Neural cell (in vitro differentiated cells): Measurements from ENCODE around the gene GJA3. TPM values are rescaled to one million over a fixed set of nuclear protein-coding genes. Genes with fewer than 3 reads are reported as not detected.

Source experiments
- H2AFZ ChIP-seq: fragments of 200-600, 300-800 bp; sonication (generic), shearing (Covaris generic); 2 replicates; pipeline ENCODE4 v1.6.0; 2014; ENCODE audit warnings: low read depth, mild to moderate bottlenecking, antibody characterized with exemption, low read length, moderate library complexity
- H3F3A ChIP-seq: fragments of 200-600 bp; shearing (Covaris generic); 2 replicates; pipeline ENCODE4 v1.6.1; 2016; ENCODE audit warnings: mild to moderate bottlenecking, moderate library complexity, mixed read lengths, antibody characterized with exemption, low read length; ENCODE audit not compliant: insufficient read depth, poor library complexity, severe bottlenecking
- H3K27ac ChIP-seq: fragments of 200-600, 300-800 bp; sonication (generic), shearing (Covaris generic); 2 replicates; pipeline ENCODE4 v1.5.1; 2014; ENCODE audit warnings: mild to moderate bottlenecking, low read length, moderate library complexity
- H3K27me3 ChIP-seq: fragments of 300-800, 200-600 bp; sonication (generic), shearing (Covaris generic); 2 replicates; pipeline ENCODE4 v1.6.0; 2014; ENCODE audit warnings: mild to moderate bottlenecking, low read depth, low read length, moderate library complexity; ENCODE audit not compliant: insufficient read depth
- H3K36me3 ChIP-seq: fragments of 300-800, 200-600 bp; sonication (generic), shearing (Covaris generic); 2 replicates; pipeline ENCODE4 v1.5.1; 2014; ENCODE audit warnings: mild to moderate bottlenecking, antibody characterized with exemption, low read length, moderate library complexity; ENCODE audit not compliant: insufficient read depth
- H3K4me2 ChIP-seq: fragments of 300-800, 200-600 bp; sonication (generic), shearing (Covaris generic); 2 replicates; pipeline ENCODE4 v1.6.0; 2014; ENCODE audit warnings: mild to moderate bottlenecking, low read length
- H3K4me3 ChIP-seq: fragments of 300-800, 200-600 bp; sonication (generic), shearing (Covaris generic); 2 replicates; pipeline ENCODE4 v1.5.1; 2014; ENCODE audit warnings: mild to moderate bottlenecking, low read length, moderate library complexity
- H3K79me2 ChIP-seq: fragments of 200-600 bp; shearing (Covaris generic); replicated peaks from 2 replicates; pipeline ENCODE4 v1.6.0; 2014; ENCODE audit warnings: mild to moderate bottlenecking, low read length, moderate library complexity; ENCODE audit not compliant: insufficient read depth
- H3K9ac ChIP-seq: fragments of 300-800, 200-600 bp; sonication (generic), shearing (Covaris generic); 2 replicates; pipeline ENCODE4 v1.6.1; 2016; ENCODE audit warnings: mild to moderate bottlenecking, low read length, mixed read lengths
- H3K9me2 ChIP-seq: fragments of 200-600 bp; shearing (Covaris generic); 2 replicates; pipeline ENCODE4 v1.6.1; 2016; ENCODE audit warnings: mild to moderate bottlenecking, low read length, mixed read lengths; ENCODE audit not compliant: insufficient read depth
- H3K9me3 ChIP-seq: fragments of 200-600, 300-800 bp; sonication (generic), shearing (Covaris generic); 2 replicates; pipeline ENCODE4 v1.6.1; 2016; ENCODE audit warnings: mild to moderate bottlenecking, mixed run types, low read length, moderate library complexity, mixed read lengths
- H4K20me1 ChIP-seq: fragments of 200-600 bp; shearing (Covaris generic); 2 replicates; pipeline ENCODE4 v1.6.1; 2016; ENCODE audit warnings: mild to moderate bottlenecking, mixed run types; ENCODE audit not compliant: insufficient read depth
- CTCF ChIP-seq: fragments of 450-650 bp; IDR thresholded peaks from 2 replicates; pipeline ENCODE4 v1.5.1; 2014; ENCODE audit warnings: antibody characterized with exemption, mild to moderate bottlenecking, moderate library complexity; ENCODE audit not compliant: poor library complexity, severe bottlenecking
- EP300 ChIP-seq: fragments of 450-650 bp; conservative IDR thresholded peaks from 2 replicates; pipeline ENCODE4 v1.6.1; 2014; ENCODE audit warnings: antibody characterized with exemption, mild to moderate bottlenecking, moderate library complexity; ENCODE audit not compliant: poor library complexity, severe bottlenecking
- EZH2 ChIP-seq: fragments of 200-600, 300-800 bp; shearing (Covaris generic), sonication (generic); IDR thresholded peaks from 2 replicates; pipeline ENCODE4 v1.6.1; 2014; ENCODE audit warnings: antibody characterized with exemption, low read length, borderline replicate concordance, mild to moderate bottlenecking; ENCODE audit not compliant: insufficient read depth, poor library complexity, severe bottlenecking
- MXI1 ChIP-seq: fragments of 450-650 bp; conservative IDR thresholded peaks from 2 replicates; pipeline ENCODE4 v1.6.1; 2014; ENCODE audit warnings: antibody characterized with exemption, mild to moderate bottlenecking; ENCODE audit not compliant: poor library complexity, severe bottlenecking
- POLR2AphosphoS5 ChIP-seq: IDR thresholded peaks from 2 replicates; pipeline ENCODE4 v1.6.1; 2012
- RAD21 ChIP-seq: fragments of 450-650 bp; conservative IDR thresholded peaks from 2 replicates; pipeline ENCODE4 v1.6.1; 2014; ENCODE audit warnings: antibody characterized with exemption, mild to moderate bottlenecking, moderate library complexity
- SMC3 ChIP-seq: fragments of 450-650 bp; conservative IDR thresholded peaks from 2 replicates; pipeline ENCODE4 v1.6.1; 2014; ENCODE audit warnings: antibody characterized with exemption, mild to moderate bottlenecking, moderate library complexity; ENCODE audit not compliant: poor library complexity
- TAF1 ChIP-seq: IDR thresholded peaks from 2 replicates; pipeline ENCODE4 v1.6.1; 2012; ENCODE audit warnings: low read depth
- polyA plus RNA-seq: library from polyadenylated mRNA; depleted of rRNA; stranded (reverse); fragments of >200 nt; gene quantifications from 2 replicates; pipeline ENCODE4 v1.2.3, GENCODE V29; 2014
- TF ChIP-seq, protein P1 (sequence below): IDR thresholded peaks from 2 replicates; pipeline ENCODE4 v1.6.1; 2012; ENCODE audit warnings: borderline replicate concordance

GJA3 gene
- polyA plus RNA-seq, 1 donor from 2014 or later: not detected

- TF ChIP-seq RAD21 (no peak), POLR2AphosphoS5 (no peak)
- no peaks in the 10 kb centered on the region for H3K79me2 ChIP-seq
- H3K4me2 ChIP-seq: no peak overlapping the region
- peaks cover 36% of the 10 kb centered on the region for H3K27me3 ChIP-seq
- H3K27ac ChIP-seq: no peak overlapping the region
- H3K36me3 ChIP-seq: no peaks in the 10 kb centered on the region
- no peaks in the 10 kb centered on the region for H3F3A ChIP-seq
- no peak overlapping the region for H3K4me3 ChIP-seq
- H4K20me1 ChIP-seq: no peaks in the 10 kb centered on the region
- H3K9ac ChIP-seq: no peak overlapping the region
- H2AFZ ChIP-seq: no peak overlapping the region
- no peaks in the 10 kb centered on the region for H3K9me2 ChIP-seq
- no peaks in the 10 kb centered on the region for H3K9me3 ChIP-seq
These were observed 35.1 kb downstream of the GJA3 start for GRCh38 chr13:20125783-20126165.

DNA sequence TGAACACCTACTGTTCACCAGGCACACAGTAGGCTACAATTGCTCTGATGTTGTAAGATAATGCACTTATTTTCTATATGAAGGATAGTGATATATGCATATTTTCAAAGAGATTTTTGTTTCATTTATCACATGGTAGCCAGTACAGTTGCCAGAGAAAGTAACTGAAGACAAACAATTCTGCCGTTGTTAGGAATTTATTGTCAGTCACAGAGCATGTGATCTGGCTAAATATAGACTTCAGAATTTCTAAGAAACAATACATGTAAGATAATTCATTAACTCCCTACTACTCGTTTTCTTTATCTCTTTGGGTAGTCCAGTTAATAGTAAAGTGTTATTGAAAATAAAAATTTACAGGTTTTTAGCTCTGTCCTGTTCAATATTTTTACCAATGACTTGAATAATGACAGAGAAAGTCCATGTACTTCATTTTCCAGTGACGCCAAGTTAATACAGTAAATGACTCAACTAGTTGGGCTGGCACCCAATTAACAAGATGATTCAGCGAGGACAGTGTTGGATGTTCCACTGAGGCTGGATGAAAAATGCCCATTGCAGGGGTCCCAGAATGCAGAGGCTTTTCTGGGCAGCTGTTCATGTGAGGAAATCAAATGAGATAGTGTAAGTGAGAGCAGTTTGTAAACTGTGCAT lies 35.6 kb downstream of the GJA3 start:
- Histone ChIP-seq H3F3A (no peaks in the 10 kb centered on the region), H3K27me3 (peaks cover 36% of the 10 kb centered on the region), H3K4me2 (no peak overlapping the region), H3K27ac (no peak overlapping the region), H3K9me2 (no peaks in the 10 kb centered on the region), H2AFZ (no peak overlapping the region), H3K4me3 (no peak overlapping the region), H3K9me3 (no peaks in the 10 kb centered on the region), H4K20me1 (no peaks in the 10 kb centered on the region), H3K9ac (no peak overlapping the region), H3K79me2 (no peaks in the 10 kb centered on the region), H3K36me3 (no peaks in the 10 kb centered on the region)
- TF ChIP-seq RAD21: no peak
- TF ChIP-seq EZH2: no peak
- TF ChIP-seq TAF1: no peak
- no peak for TF ChIP-seq CTCF
- TF ChIP-seq EP300: no peak
- no peak for TF ChIP-seq POLR2AphosphoS5
- no peak for TF ChIP-seq MXI1
- TF ChIP-seq, protein P1, sequence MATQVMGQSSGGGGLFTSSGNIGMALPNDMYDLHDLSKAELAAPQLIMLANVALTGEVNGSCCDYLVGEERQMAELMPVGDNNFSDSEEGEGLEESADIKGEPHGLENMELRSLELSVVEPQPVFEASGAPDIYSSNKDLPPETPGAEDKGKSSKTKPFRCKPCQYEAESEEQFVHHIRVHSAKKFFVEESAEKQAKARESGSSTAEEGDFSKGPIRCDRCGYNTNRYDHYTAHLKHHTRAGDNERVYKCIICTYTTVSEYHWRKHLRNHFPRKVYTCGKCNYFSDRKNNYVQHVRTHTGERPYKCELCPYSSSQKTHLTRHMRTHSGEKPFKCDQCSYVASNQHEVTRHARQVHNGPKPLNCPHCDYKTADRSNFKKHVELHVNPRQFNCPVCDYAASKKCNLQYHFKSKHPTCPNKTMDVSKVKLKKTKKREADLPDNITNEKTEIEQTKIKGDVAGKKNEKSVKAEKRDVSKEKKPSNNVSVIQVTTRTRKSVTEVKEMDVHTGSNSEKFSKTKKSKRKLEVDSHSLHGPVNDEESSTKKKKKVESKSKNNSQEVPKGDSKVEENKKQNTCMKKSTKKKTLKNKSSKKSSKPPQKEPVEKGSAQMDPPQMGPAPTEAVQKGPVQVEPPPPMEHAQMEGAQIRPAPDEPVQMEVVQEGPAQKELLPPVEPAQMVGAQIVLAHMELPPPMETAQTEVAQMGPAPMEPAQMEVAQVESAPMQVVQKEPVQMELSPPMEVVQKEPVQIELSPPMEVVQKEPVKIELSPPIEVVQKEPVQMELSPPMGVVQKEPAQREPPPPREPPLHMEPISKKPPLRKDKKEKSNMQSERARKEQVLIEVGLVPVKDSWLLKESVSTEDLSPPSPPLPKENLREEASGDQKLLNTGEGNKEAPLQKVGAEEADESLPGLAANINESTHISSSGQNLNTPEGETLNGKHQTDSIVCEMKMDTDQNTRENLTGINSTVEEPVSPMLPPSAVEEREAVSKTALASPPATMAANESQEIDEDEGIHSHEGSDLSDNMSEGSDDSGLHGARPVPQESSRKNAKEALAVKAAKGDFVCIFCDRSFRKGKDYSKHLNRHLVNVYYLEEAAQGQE: no peak
- no peak for TF ChIP-seq SMC3

GRCh38 chr13:20124303-20124702 lies 36.5 kb downstream of the GJA3 start:
- no peak overlapping the region for H3K4me3 ChIP-seq
- H3K4me2 ChIP-seq: no peak overlapping the region
- no peaks in the 10 kb centered on the region for H3K36me3 ChIP-seq
- H3K27me3 ChIP-seq: peaks cover 28% of the 10 kb centered on the region
- H3F3A ChIP-seq: no peaks in the 10 kb centered on the region
- H3K79me2 ChIP-seq: no peaks in the 10 kb centered on the region
- H3K9me2 ChIP-seq: no peaks in the 10 kb centered on the region
- H3K9ac ChIP-seq: no peak overlapping the region
- H4K20me1 ChIP-seq: no peaks in the 10 kb centered on the region
- TF ChIP-seq TAF1 (no peak), MXI1 (no peak), SMC3 (no peak), EP300 (no peak), POLR2AphosphoS5 (no peak), RAD21 (no peak), EZH2 (no peak), CTCF (no peak)
- TF ChIP-seq, protein P1: no peak
- H2AFZ ChIP-seq: no peak overlapping the region
- H3K9me3 ChIP-seq: no peaks in the 10 kb centered on the region
- no peak overlapping the region for H3K27ac ChIP-seq
